Embryonic facial prominence (tissue), 1 donor: Measurements from ENCODE around the gene EIF5AL1.
"Not testable (repeated sequence)": the region's sequence is repeated elsewhere in the genome, so short reads cannot be mapped to it uniquely, and the experiment has no call there.

Source experiments
- DNase-seq: peaks from one replicate; pipeline ENCODE4 v3.0.0-alpha.2; 2016; ENCODE audit errors: extremely low spot score

EIF5AL1 gene

GRCh38 chr10:79511891-79512583 lies at the start of gene EIF5AL1:
Gene EIF5AL1, plus strand, starts transcription at chr10:79512533. Its CDS starts 117 bp downstream, at chr10:79512650.
- DNase-seq: not testable (repeated sequence)

- DNase-seq: no peak
Measured at GRCh38 chr10:79463578-79464496, 48.5 kb upstream of the EIF5AL1 start.

DNA sequence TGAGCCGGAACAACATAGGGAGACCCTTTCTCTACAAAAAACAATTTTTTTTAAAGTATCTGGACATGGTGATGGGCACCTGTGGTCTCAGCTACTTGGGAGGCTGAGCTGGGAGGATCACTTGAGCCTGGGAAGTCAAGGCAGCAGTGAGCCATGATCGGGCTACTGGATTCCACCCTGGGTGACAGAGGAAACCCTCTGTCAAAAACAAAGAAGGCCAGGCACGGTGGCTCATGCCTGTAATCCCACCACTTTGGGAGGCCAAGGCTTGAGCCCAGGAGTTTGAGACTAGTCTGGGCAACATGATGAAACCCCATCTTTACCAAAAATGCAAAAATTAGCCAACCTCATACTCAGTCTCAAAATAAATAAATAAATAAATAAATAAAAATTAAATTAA lies 47.0 kb upstream of the EIF5AL1 start:
- DNase-seq: no peak

DNA sequence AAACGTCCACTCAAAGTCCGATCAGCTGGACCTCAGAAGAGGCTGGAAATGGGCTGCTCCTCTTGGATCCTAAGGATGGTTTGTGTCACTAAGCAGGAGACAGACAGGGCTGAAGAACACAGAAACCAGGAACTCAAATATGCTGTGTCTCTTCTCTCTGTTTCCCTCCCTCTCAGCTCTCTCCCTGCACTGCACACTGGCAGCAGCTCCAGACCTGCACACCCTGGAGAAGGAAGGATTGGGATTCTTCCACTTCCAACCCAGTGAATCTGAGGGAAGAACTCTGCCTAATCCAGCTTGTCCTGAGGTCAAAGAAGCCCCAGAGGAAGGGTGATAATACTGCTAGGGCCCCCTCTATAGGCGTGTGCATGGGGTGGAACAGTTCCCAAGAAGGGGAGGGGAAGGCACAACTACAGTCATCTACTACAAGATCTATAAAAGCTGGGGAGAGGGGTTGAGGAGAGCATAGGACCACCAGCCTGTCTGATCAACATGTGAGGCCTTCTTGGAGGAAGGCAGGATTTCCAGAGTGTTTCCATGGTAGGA lies 44.2 kb upstream of the EIF5AL1 start:
- DNase-seq: no peak

- DNase-seq: no peak
Measured at GRCh38 chr10:79468841-79469585, 43.3 kb upstream of the EIF5AL1 start.

GRCh38 chr10:79470096-79470495 lies 42.2 kb upstream of the EIF5AL1 start:
- no peak for DNase-seq

- DNase-seq: no peak
Measured at GRCh38 chr10:79471776-79472175, 40.6 kb upstream of the EIF5AL1 start.

- no peak for DNase-seq
Measured at GRCh38 chr10:79472449-79472848, 39.9 kb upstream of the EIF5AL1 start.

GRCh38 chr10:79472951-79473350 lies 39.4 kb upstream of the EIF5AL1 start:
- DNase-seq: no peak

- DNase-seq: no peak
Measured at GRCh38 chr10:79473496-79474095, 38.7 kb upstream of the EIF5AL1 start.

GRCh38 chr10:79475119-79475653 lies 37.1 kb upstream of the EIF5AL1 start:
- DNase-seq: no peak

GRCh38 chr10:79475877-79476276 lies 36.5 kb upstream of the EIF5AL1 start:
- DNase-seq: no peak

DNA sequence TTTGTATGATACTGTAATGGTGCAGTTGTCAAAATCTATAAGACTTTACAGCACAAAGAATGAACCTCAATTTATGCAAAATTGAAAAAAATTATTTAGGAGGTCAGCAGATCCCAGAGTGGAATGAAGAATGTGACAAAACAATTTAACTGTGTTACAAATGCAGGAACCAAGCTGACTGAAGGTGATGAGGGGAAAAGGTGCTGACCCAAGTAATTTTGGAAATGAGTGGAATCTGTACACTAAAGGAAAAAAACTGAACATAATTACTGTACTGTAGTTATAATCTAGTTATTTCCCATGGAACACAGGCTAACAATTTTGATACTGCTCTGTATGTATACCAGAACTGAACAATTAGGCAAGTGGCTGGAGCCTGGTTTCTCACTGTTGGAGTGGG lies 35.7 kb upstream of the EIF5AL1 start:
- no peak for DNase-seq

DNA sequence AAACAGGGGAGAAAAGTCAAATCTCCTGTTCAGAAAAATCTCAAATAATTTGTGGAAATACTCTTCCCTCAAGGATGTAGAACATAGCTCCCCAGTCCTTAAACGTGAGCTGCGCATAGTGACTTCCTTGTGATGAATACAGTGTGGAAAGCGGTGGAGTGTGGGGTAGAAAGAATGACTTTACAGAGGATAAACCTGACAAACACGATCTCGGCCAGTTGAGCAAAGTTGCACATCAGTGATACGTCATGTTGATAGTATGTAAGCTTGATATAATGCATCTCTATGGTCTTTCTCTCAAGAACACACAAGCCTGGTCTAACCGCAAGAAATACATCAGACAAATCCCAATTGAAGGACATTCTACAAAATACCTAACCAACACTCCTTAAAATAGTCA lies 34.9 kb upstream of the EIF5AL1 start:
- DNase-seq: no peak

DNA sequence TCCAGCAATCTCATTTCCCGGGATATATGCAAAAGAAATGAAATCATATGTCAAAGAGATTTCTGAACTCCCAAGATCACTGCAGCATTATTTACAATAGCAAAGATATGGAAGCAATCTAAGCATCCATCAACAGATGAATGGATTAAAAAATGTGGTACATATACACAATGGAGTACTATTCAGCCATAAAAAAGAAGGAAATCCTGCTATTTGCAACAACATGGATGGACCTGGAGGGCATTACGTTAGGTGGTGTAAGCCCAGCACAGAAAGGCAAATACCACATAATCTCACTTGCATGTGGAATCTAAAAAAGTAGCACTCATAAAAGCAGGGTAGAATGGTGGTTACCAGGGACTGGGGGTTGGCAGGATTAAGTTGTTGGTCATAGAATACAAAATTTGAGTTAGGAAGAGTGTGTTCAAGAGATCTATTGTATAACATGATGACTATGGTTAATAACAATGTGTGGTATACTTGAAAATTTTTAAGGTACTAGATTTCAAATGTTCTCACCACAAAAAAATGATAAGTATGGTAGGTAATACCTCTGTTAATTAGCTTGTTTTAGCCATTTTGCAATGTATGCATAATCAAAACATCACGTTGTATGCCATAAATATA lies 32.9 kb upstream of the EIF5AL1 start:
- DNase-seq: no peak

DNA sequence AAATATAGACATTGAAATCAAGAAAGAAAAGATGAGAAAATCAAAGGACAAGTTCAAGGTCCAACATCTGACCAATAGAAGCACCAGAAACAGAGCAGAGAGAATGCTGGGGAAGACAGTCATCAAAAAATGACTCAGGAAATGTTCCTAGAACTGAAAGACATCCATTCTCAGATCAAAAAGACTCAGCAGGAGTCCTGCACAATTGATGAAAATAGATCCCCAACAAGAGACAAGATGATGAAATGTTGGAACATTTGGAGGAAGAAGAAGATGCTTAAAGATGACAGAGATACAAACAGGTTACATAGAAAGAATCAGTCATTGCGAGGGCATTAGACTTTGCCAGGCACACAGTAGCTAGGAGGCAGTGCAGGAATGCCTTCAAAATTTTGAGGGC lies 30.0 kb upstream of the EIF5AL1 start:
- no peak for DNase-seq

GRCh38 chr10:79482741-79483140 lies 29.6 kb upstream of the EIF5AL1 start:
- no peak for DNase-seq

DNA sequence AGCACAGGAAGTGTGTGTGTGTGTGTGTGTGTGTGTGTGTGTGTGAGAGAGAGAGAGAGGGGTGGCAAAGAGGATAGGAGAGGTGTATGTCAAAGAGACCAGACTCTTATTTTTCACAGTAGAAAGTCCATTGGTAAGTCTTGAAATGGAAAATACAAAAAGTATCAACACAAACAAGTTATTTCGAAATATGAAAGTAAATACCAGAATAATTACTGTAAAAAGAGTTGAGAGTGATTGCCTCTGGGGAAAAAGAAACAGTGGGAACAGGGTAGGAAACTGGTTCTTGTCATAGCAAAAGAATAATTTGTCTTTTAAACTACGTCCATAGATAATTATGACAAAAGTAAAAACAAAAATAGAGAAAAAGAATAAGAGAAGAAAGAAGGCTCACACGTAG lies 29.0 kb upstream of the EIF5AL1 start:
- no peak for DNase-seq

- DNase-seq: no peak
Measured at GRCh38 chr10:79483948-79484347, 28.4 kb upstream of the EIF5AL1 start.

DNA sequence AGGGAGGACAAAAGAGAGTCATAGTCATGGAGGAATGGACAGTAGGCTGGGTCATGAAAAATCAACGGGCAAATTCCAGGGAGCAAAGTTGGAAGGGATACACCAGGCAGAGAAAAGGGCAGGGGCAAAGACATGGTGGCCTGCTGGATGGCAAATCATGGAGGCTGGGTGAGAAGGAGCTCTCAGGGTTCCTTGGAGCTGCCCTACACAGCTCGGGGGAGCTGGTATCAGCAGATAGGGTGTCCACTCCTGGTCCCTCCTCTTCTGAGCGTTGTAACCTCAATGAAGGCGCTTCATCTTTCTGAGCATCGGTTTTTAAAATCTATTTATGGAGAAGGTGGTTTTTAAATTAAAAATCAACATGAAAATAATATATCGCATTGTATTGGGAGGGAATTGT lies 27.9 kb upstream of the EIF5AL1 start:
- no peak for DNase-seq
